AG09309 (cell line): ENCODE measurements around the gene SI.
"Not testable (repeated sequence)": the region's sequence is repeated elsewhere in the genome, so short reads cannot be mapped to it uniquely, and the experiment has no call there.

ENCODE experiments used
- DNase-seq: peaks from one replicate; pipeline ENCODE4 v3.0.0-alpha.2; 2010; ENCODE audit warnings: low read depth
- H3K4me3 ChIP-seq: 2 replicates; pipeline ENCODE4 v1.5.1; 2011; ENCODE audit warnings: mild to moderate bottlenecking, low read depth, low read length, moderate library complexity; ENCODE audit not compliant: control insufficient read depth
- CTCF ChIP-seq: IDR thresholded peaks from 2 replicates; pipeline ENCODE4 v1.5.1; 2011; ENCODE audit warnings: mild to moderate bottlenecking, low read depth, low read length, inconsistent platforms; ENCODE audit not compliant: insufficient read depth, control insufficient read depth; ENCODE audit errors: missing control alignments

Gene SI

GRCh38 chr3:165070682-165071081, 7.6 kb downstream of the SI start:
- no peak overlapping the region for H3K4me3 ChIP-seq
- TF ChIP-seq CTCF, result no peak
- DNase-seq, result no peak

- DNase-seq, result no peak
- no peak for TF ChIP-seq CTCF
- H3K4me3 ChIP-seq, result no peak overlapping the region
These were observed 21.8 kb downstream of the SI start for GRCh38 chr3:165056510-165056909.

GRCh38 chr3:165040186-165040585, 38.1 kb downstream of the SI start:
- no peak for TF ChIP-seq CTCF
- H3K4me3 ChIP-seq, result no peak overlapping the region
- DNase-seq, result no peak

- no peak for DNase-seq
- H3K4me3 ChIP-seq, result no peak overlapping the region
- TF ChIP-seq CTCF, result no peak
These were observed 66.7 kb downstream of the SI start for GRCh38 chr3:165011557-165011956.

GRCh38 chr3:164984947-164985346, 93.3 kb downstream of the SI start:
- H3K4me3 ChIP-seq, result no peak overlapping the region
- TF ChIP-seq CTCF, result no peak
- no peak for DNase-seq

- H3K4me3 ChIP-seq, result no peak overlapping the region
- no peak for DNase-seq
- no peak for TF ChIP-seq CTCF
These were observed 115.7 kb downstream of the SI start for GRCh38 chr3:164962610-164963009.

GRCh38 chr3:164952966-164953365, 125.3 kb downstream of the SI start:
- no peak overlapping the region for H3K4me3 ChIP-seq
- no peak for TF ChIP-seq CTCF
- no peak for DNase-seq

- DNase-seq, H3K4me3 ChIP-seq: not testable (repeated sequence)
These were observed 126.9 kb downstream of the SI start for GRCh38 chr3:164951403-164951802.
